NCI-H82 treated with DMSO at 0.1 percent for 48 hours (cell line): ENCODE results near the gene CLCA4.
"Not testable (repeated sequence)": the region's sequence is repeated elsewhere in the genome, so short reads cannot be mapped to it uniquely, and the experiment has no call there.

Experiments used
- DNase-seq: peaks from one replicate; lab custom pipeline; 2025; ENCODE audit not compliant: unreplicated experiment; lab: John Stamatoyannopoulos, UW

Gene CLCA4

GRCh38 chr1:86530211-86530845 lies 16.6 kb upstream of the CLCA4 start:
- no peak for DNase-seq

GRCh38 chr1:86537928-86538695 lies 8.8 kb upstream of the CLCA4 start:
- no peak for DNase-seq

GRCh38 chr1:86538775-86539174 lies 8.1 kb upstream of the CLCA4 start:
- no peak for DNase-seq

- no peak for DNase-seq
Observed at GRCh38 chr1:86541859-86542258, 5.0 kb upstream of the CLCA4 start.

- DNase-seq: no peak
Observed at GRCh38 chr1:86542631-86543030, 4.2 kb upstream of the CLCA4 start.

- no peak for DNase-seq
Observed at GRCh38 chr1:86548839-86549238, 2.0 kb downstream of the CLCA4 start.

- no peak for DNase-seq
Observed at GRCh38 chr1:86551305-86551704, 4.4 kb downstream of the CLCA4 start.

GRCh38 chr1:86552376-86552775 lies 5.5 kb downstream of the CLCA4 start:
- no peak for DNase-seq

GRCh38 chr1:86557739-86558138 lies 10.9 kb downstream of the CLCA4 start:
- no peak for DNase-seq

- no peak for DNase-seq
Observed at GRCh38 chr1:86563849-86564248, 17.0 kb downstream of the CLCA4 start.

- no peak for DNase-seq
Observed at GRCh38 chr1:86567341-86567740, 20.5 kb downstream of the CLCA4 start.

- DNase-seq: no peak
Observed at GRCh38 chr1:86567878-86568277, 21.0 kb downstream of the CLCA4 start.

GRCh38 chr1:86573763-86574484 lies 27.0 kb downstream of the CLCA4 start:
- DNase-seq: no peak

GRCh38 chr1:86581231-86581630 lies 34.4 kb downstream of the CLCA4 start:
- no peak for DNase-seq

GRCh38 chr1:86582161-86582560 lies 35.3 kb downstream of the CLCA4 start:
- no peak for DNase-seq

- DNase-seq: no peak
Observed at GRCh38 chr1:86583032-86583431, 36.2 kb downstream of the CLCA4 start.

GRCh38 chr1:86583593-86583992 lies 36.7 kb downstream of the CLCA4 start:
- DNase-seq: no peak

GRCh38 chr1:86594284-86594770 lies 47.4 kb downstream of the CLCA4 start:
- DNase-seq: no peak

GRCh38 chr1:86596224-86596623 lies 49.3 kb downstream of the CLCA4 start:
- DNase-seq: no peak

- DNase-seq: no peak
Observed at GRCh38 chr1:86596741-86597290, 49.9 kb downstream of the CLCA4 start.

- not testable (repeated sequence) for DNase-seq
Observed at GRCh38 chr1:86606080-86606479, 59.2 kb downstream of the CLCA4 start.

- no peak for DNase-seq
Observed at GRCh38 chr1:86616433-86616832, 69.6 kb downstream of the CLCA4 start.
